Peyer's patch (tissue), 4 donors: Measurements from ENCODE around the gene SLC35B3. TPM values are rescaled to one million over a fixed set of nuclear protein-coding genes. Genes with fewer than 3 reads are reported as not detected.

Experiments
- DNase-seq, 3 donors: peaks; one replicate each; pipeline ENCODE4 v3.0.0-alpha.2; 2017 to 2019
- H3K27ac ChIP-seq, 4 donors: fragments of 200-600 bp; sonication (generic); one replicate each; pipeline ENCODE4 v1.5.1; 2016 to 2019
- H3K27me3 ChIP-seq, 2 donors: fragments of 200-600 bp; sonication (generic); one replicate each; pipeline ENCODE4 v1.5.1; 2019
- H3K36me3 ChIP-seq, 3 donors: fragments of 200-600 bp; sonication (generic); one replicate each; pipeline ENCODE4 v1.5.1; 2016 to 2019
- H3K4me1 ChIP-seq, 4 donors: fragments of 200-600 bp; sonication (generic); one replicate each; pipeline ENCODE4 v1.5.1; 2016 to 2019
- H3K4me3 ChIP-seq, 4 donors: fragments of 200-600 bp; sonication (generic); 1 replicate in 3 of 4; 2 replicates in 1 of 4; pipeline ENCODE4 v1.5.1; 2016 to 2019; ENCODE audit warnings: mild to moderate bottlenecking in 1 of 4
- H3K9me3 ChIP-seq, 4 donors: fragments of 200-600 bp; sonication (generic); one replicate each; pipeline ENCODE4 v1.5.1; 2016 to 2019; ENCODE audit warnings: mild to moderate bottlenecking in 1 of 4
- POLR2A ChIP-seq, 2 donors: fragments of 450-650 bp; IDR thresholded peaks; one replicate each; pipeline ENCODE4 v1.5.1; 2017; ENCODE audit warnings: antibody characterized with exemption in 2 of 2, mild to moderate bottlenecking in 2 of 2, moderate library complexity in 2 of 2
- total RNA-seq, 4 donors: library from RNA; depleted of rRNA; stranded (reverse); fragments of >200 nt; gene quantifications; one replicate each; pipeline ENCODE4 v1.1.0, GENCODE V29; 2016
- TF ChIP-seq, protein P1 (sequence below), 6 experiments: fragments of 450-650 bp in 4 of 6; fragments of 200-600 bp in 2 of 6; sonication (generic) in 1 of 6; IDR thresholded peaks; one replicate each; pipeline ENCODE4 v1.5.1; 2017 to 2019; ENCODE audit warnings: antibody characterized with exemption in 6 of 6, mild to moderate bottlenecking in 3 of 6, moderate library complexity in 1 of 6

Gene SLC35B3
- total RNA-seq, 4 donors from 2014 or later, result 12.5 to 26.6 (median 16.9) TPM

DNA sequence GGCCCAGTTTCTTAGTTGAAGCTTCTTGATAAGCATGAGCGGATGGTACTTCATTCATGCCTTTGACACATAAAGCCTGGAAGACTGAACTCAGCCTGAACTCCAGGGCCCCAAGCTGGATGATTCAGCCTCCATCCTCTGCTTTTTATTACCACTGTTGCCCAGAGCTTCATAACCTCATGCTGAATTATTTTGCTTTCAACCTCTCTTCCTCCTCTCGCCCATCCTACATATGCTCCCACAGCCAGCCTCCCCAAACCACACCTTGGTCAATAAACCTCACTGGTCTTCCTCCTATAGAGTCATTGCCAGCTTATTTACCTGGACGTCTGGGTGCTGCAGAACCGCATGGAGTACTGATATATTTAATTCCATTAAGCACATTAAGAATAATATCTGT is 59.4 kb downstream of the SLC35B3 start:
- no peaks in the 10 kb centered on the region for H3K4me1 ChIP-seq
- no peaks in the 10 kb centered on the region for H3K27me3 ChIP-seq
- no peak for DNase-seq
- TF ChIP-seq POLR2A (IDR thresholded peaks at IDR 0.05), result no peak
- TF ChIP-seq, protein P1, sequence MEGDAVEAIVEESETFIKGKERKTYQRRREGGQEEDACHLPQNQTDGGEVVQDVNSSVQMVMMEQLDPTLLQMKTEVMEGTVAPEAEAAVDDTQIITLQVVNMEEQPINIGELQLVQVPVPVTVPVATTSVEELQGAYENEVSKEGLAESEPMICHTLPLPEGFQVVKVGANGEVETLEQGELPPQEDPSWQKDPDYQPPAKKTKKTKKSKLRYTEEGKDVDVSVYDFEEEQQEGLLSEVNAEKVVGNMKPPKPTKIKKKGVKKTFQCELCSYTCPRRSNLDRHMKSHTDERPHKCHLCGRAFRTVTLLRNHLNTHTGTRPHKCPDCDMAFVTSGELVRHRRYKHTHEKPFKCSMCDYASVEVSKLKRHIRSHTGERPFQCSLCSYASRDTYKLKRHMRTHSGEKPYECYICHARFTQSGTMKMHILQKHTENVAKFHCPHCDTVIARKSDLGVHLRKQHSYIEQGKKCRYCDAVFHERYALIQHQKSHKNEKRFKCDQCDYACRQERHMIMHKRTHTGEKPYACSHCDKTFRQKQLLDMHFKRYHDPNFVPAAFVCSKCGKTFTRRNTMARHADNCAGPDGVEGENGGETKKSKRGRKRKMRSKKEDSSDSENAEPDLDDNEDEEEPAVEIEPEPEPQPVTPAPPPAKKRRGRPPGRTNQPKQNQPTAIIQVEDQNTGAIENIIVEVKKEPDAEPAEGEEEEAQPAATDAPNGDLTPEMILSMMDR (IDR thresholded peaks at IDR 0.05), result no peak
- H3K9me3 ChIP-seq, result no peaks in the 10 kb centered on the region
- H3K4me3 ChIP-seq, result no peak overlapping the region
- H3K27ac ChIP-seq, result no peak overlapping the region
- H3K36me3 ChIP-seq, result no peaks in the 10 kb centered on the region
